GM21619 (cell line): ENCODE measurements around the gene IL22RA2.
A peak's percentile ranks its signal among the peaks of the same experiment; 100 is the strongest.

Experiments used
- ATAC-seq: cut with Tn5 transposase; IDR thresholded peaks from one replicate; pipeline ENCODE4 v1.9.1; 2021; ENCODE audit not compliant: unreplicated experiment

Gene IL22RA2

DNA sequence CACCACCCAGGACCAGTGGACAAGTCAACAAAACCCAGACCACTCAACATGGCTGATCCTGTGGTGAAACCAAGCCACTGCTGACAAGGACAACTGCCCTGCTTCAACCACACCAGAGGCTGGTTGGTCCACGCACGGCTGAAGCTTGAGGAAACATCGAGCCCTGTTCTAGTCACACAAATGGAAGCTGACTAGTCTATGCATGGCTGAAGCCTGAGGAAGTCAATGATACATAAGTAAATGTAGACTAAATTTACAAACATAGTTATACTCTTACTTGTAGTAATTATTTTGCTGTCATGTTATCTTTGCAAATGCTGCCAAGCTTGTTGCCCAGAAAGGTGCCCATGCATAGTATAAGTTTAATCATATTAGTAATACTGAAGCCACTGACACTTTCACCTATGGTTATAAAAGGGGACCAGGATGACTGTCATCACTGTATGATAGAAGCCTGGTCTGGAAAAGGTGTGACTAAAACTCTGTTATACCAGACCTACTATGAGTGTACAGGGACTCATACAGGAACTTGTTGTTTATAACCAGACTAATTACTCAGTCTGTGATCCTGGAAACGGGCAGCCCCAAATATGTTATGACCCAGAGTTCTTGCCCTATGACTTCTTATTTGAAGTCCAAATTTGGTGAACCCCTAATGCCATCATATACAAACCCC lies 5.6 kb downstream of the IL22RA2 start:
- ATAC-seq, result no peak

DNA sequence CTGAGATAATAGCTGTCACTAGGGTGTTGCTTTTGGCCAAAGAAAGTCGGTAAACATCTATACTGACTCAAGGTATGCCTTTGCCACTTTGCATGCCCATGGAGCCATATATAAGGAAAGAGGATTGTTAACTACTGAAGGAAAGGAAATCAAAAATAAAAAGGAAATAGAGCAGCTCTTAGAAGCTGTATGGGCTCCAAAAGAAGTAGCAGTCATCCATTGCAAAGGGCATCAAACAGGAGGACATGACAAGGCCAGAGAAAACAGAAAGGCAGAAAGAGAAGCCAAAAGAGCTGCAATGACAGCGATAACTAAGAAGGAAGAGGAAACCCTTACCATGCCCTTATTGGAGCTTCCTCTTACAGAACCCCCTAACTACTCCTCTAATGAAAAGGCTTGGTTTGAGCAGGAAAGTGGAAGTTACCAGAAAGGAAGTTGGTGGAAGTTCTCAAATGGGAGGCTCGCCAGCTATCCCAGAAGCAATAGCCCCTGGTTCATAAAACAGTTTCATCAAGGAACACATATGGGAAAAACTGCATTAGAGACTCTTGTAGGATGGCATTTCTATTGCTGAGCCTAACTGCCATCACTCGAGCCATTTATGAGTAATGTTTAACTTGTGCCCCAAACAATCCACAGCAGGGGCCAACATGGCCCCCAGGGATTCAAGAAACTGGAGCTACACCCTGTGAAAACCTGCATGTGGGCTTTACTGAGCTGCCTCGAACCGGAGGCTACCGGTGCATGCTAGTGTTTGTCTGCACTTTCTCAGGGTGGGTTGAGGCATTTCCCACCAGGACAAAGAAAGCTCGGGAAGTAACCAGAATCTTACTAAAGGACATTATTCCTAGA lies 7.0 kb downstream of the IL22RA2 start:
- ATAC-seq, result no peak

DNA sequence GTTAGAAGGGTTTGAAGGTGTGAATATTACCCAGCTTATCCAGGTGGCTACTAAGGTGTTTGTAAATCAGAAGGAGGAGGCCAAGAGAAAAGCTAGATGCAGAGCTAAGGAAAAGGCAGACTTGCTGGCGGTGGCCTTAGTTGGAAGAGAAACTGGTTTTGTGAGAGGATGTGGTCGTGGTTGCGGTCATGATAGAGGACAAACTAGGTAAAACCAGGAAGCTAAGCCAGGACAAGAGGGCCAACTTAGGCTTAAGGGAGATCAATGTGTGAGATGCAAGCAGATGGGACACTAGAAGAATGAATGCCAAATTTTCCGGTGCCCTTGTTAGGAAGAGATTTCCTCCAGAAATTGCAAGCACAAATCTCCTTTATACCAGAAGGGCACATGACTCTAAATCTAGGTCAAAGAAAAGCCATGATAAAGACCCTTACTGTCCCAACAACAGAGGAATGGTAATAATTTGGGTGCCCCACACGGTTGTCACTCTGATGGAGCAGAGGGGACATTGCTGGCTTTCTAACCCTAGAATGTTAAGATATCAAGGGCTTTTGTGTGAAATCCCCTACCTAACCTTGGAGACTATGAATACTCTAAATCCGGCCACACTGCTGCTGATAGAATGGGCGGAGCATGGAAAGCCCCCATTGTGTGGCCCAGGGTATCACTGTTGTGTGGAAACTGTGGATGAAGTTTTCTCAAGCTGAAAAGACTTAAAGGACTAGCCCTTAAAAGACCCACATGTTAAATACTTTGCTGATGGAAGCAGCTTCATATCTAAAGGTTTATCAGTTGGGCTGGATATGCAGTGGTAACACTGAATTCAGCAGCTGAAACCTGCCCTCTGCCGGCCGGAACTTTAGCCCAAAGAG lies 7.8 kb downstream of the IL22RA2 start:
- peak; percentile 47 for ATAC-seq

DNA sequence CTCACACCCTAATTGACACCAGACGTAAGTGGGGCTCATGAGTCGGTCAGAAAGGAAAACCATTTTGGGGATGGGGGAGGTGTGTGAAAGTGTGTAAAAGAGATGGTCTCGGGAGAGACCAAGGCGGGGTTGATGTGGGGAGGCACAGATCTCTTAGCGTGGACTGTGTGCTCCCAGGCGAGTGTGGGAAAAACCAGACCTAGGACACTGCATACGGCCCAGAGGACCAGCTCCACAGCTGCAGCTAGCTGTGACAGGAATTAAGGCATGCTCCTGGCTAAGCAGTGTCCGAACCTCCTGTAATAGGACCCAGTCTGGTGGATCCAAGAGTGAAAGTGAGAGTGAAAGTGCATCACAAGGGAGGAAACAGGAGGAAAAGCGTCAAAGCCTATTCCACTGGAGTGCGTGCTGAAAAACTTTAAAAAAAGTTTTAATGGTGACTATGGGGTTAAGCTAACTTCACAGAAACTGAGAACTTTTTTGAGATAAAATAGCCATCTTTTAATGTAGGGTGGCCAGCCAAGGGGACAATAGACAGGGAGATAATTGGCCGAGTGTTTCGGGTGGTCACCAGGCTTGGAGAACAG lies 9.6 kb downstream of the IL22RA2 start:
- ATAC-seq, result no peak

DNA sequence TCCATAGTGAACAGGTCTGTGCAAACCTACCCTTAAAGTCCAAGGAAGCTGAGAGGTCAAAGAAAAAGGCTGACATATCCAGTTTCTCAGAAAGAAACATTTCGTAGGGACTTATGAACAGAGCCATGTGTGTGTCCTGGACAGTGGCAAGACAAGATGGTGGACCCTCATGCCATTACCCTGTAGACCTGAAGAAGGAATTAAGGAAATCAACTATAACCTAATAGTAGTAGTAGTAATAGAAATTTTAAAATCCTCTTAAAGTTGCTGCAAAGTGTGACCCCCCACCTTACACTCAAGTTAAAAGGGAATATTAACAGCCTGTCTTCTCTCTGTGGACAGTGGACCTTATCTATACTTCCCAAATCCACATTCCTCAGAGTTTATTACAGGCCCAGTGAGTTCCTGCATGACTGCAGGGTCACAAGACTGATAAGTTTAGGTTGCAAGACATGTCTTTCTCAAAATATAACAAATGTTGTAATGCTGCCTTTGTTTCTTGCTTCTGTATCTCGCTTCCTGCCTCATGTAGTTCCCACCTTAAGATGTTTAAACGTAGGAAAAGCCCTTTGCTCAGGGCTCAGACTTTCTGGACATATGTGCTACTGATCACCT lies 10.6 kb downstream of the IL22RA2 start:
- no peak for ATAC-seq

DNA sequence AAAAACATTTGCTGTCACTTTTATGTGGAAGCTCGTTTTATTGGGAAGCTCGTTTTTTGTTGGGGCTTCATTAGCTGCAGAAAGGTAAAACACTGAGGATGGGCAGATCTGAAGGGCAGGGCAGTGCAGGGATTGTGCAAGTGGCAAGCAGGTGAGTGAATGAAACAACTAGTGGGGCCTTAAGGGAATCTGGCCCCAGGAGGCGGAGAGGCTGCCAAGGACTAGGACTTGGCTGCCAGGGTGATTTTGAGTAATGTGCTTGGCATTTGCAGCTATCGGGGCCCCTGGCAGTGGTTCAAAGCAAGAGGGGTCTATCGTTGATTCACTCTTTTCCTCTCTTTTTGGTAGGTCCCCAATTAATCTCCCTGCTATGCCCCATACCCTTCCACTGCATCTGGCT lies 11.5 kb downstream of the IL22RA2 start:
- no peak for ATAC-seq

DNA sequence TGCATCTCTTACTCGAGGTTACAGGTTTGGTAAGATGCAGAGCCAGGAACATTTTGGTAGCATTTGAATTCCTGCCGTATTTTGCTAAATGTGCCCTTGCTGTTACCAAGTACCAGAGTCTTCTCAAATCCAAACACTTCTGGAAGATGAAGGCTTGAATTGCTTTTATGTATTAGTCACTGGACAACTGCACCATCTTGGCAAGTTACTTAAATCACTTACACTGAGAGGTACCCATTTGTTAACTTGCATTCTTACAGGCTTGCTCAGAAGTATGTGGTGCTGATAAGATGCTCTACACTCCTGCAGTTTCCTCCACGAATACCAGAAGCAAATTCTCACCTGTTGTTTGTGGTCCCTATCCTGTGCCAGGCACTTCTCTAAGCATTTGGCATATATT lies 12.7 kb downstream of the IL22RA2 start:
- ATAC-seq, result no peak

DNA sequence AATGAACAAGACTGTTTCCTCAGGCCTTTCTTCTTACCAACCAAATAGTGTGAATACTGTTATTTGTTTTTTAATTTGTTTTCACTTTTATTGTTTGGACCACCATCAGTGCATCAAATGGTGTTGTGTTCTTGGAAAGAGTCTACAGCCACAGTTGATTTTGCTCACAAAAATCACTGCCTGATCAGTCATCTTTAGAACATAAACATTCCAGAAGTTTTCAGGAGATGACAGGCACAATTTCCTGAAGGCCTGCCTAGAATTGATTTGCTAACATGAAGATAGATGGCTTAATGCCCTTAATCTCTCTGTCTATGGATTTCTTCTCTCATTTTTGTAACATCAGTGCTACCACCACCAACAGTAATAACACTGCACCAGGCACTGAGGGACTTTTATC lies 13.5 kb downstream of the IL22RA2 start:
- ATAC-seq, result no peak

DNA sequence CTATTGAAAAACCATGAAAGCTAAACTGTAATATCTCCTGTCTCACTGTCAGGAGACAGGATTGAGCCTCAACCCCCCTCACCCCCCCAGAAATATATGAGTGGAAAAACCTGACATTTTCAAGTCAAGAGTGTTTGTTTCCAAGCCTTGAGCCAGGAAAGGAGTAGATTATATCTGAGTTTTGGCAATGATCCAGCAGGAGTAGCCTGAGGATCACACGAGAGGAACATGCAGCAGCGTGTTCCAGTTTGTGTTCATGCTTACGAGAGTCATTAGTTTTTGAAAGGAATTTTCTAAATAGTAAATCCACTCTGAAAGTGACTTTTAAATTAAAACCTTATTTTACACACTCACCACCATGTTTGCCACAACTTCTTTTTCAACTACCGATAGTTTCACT lies 15.8 kb downstream of the IL22RA2 start:
- ATAC-seq, result no peak

DNA sequence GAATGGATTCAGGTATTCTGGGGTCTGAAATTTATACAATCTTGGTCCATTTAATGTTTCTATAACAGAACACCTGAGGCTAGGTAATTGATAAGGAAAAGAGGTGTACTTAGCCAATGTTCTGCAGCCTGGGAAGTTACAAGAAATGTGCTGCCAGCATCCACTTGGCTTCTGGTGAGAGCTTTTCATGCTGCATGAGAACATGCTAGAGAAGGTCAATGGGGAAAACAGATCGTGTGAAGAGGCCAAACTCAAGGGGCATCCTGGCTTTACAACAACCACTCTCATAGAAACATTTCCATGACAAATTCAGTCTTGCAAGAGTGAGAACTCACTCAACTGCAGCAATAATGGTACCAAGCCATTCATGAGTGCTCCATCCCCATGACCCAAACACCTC lies 16.8 kb downstream of the IL22RA2 start:
- ATAC-seq, result no peak

DNA sequence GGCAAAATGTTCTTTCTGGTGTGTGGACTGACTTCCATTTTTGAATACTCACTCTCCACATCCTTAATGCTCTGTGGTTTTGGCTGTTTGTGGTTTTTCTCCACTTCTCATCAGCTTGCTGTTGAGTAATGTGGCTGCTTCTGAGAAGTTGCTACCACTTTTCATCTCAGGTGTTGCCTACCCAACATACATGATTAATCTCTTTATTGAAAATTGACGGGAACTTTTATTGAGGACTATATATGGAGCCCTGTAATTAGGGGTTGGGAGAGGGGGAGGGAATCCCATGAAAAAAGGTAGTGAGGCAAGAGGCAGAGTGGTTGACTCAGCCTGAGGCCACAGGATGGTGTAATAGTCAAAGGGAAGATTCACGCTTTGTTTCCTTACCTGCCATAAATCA lies 17.6 kb downstream of the IL22RA2 start:
- peak; percentile 53 for ATAC-seq

DNA sequence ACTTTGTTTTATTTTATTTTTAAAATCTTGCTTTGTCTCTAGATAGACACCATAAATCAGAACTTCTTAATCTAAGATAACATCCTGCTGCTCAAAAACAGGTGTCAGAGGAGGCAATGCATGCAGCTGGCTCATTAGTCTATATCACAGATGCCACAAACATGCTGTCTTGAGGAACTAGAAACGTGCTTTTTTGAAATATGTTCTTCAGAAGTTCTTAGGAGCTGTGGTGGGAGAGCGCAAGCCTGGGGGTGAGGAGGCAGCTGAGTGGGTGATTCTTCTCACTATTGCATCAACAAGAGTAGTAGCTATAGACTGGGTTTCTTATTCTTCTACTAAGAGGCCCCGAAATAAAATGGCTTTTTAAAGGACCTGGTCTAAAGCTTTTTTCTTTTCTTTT lies 23.4 kb downstream of the IL22RA2 start:
- no peak for ATAC-seq

DNA sequence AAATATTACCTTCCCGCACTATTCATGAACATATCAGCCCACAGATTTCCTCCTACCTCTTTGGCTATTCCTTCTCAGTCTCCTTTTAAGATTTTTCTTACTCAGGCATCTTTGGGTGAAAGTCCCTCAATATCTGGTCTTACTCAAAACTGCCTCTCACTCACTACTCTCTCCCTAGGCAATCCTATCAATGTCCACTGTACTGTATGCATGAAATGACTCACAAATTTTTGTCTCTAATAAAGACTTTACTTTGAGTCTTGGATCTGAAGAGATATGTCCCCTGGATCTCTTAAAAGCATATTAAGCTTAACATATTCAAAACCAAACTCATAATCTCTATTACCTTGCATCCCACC lies 24.4 kb downstream of the IL22RA2 start:
- no peak for ATAC-seq

DNA sequence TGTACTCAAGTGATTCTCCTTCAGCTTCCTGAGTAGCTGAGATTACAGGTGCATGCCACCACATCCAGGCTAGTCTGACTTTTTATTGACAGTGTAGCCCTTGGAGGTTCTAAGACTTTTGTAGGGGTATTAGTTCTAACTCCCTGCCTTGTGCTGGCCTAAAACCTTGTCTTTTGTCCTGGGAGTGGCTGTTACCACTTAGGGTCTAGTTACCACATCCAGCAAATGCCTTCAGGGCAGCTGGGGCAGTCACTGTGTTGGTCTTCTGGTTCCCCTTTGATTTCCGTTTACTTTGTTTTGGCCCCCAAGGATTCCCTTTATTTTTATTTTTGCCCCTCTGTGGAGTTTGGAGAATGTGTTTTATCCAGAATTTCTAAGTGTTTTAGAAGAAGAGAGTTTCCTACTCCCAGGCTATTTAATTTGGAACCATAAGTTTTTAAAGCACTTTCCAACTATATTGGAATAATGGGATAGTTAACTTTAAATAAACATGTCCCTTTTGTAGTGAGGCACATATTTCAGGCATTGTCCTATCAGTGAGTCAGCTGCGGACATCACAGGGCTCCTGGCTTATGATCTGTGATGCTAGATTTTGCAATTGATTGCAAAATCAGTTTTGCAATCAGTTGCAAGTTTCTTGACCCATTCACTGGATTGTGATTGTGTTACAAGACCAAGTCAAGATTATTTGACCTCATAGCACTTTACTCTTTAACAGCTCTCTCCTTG lies 25.0 kb downstream of the IL22RA2 start:
- ATAC-seq, result no peak

DNA sequence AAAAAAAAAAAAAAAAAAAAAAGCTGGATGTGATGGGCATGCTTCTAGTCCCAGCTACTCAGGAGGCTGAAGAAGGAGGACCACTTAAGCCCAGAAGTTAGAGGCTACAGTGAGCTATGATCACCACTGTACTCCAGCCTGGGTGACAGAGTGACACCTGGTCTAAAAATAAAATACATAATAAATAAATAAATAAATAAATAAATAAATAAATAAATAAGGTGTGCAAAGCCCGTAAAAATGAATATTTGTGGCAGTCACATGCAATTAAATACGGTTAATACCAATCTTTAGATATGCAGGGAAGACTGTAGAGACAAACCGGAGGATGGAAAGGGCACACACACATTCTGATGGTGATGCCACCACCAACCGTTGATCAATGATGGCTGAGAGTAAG lies 26.2 kb downstream of the IL22RA2 start:
- ATAC-seq, result no peak

DNA sequence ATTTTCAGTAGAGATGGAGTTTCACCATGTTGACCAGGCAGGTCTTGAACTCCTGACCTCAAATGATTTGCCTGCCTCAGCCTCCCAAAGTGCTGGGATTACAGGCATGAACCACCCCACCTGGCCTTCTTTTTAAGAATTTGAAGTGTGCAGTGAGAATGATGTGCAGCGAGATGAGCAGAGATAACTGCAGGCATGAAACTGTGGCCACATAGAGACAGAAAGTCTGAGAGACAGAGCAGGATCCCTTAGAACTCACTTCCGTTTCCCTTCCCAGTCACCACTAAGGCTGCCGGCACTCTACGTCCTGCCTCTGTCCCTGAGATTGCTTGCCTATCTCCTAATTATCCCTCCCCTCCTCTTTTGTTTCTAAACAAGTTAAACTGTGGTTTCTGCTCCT lies 27.2 kb downstream of the IL22RA2 start:
- no peak for ATAC-seq

DNA sequence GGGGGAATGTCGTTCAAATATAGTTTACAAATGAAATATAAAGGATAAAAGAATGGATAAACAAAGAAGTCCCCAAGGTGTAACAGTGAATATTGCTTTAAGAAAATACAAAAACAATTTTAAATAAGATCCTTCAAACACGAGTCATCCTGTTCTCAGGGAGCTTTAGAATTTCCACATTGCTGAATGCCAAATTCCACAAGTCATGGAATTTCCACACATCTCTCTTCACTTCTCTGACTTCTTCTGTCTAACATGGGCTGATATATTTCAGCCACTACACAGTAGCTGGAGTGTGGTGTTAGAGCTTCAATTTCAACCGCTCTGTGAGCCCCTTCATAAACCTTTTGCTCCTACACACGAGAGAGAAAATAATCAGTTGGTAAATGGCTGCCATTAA lies 28.0 kb downstream of the IL22RA2 start:
- ATAC-seq, result no peak

DNA sequence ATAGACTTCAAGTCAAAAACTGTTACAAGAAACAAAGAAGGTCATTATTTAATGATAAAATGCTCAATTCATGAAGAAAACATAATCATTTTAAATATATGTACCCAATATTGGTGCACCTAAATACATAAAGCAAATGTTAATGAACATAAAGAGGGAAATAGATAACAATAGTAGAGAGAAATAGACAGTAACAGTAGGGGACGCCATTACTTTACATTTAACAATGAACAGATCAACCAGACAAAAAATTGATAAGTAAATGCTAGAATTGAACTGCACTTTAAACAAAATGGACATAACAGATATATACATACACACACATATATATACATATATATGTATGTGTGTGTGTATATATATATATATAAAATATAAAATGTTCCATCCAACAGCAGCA lies 37.4 kb downstream of the IL22RA2 start:
- ATAC-seq, result no peak

DNA sequence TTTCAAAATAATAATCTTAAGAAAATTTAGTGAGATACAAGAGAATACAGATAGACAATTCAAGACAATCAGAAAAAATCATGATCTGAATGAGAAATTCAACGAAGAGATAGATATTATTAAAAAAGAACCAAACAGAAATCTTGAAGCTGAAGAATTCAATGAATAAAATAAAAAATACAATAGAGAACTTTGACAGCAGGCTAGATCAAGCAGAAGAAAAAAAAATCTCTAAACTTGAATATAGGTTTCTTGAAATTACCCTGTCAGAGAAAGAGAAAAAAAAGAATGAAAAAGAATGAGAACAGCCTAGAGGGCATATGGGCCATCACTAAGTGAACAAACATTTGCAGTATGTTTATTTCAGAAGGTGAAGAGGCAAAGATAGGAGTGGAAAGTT lies 39.0 kb downstream of the IL22RA2 start:
- ATAC-seq, result no peak

DNA sequence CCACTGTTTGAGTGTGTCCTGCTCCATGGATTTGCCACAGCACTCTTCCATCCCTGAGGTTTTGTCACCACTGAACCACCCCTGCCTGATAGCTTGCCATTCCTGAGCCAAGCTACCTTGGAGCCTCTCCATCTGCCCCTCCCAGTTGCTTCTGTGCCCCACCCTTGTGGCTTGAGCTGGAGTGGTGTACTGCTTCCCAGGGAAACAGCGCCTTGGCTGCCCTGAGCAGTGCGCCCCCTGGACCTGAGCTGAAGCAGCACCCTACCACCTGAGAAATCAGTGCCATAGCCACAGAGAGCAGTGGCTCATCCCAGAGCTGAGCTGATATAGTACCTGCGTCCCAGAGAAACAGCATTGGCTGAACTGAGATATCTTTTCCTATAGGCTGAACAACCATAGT lies 40.3 kb downstream of the IL22RA2 start:
- ATAC-seq, result no peak
